ENCODE results near the gene NOC2L. TPM values are rescaled to one million over a fixed set of nuclear protein-coding genes. Genes with fewer than 3 reads are reported as not detected.

NOC2L gene
- total RNA-seq, 1 donor from 2014 or later = 33.2 TPM

DNA sequence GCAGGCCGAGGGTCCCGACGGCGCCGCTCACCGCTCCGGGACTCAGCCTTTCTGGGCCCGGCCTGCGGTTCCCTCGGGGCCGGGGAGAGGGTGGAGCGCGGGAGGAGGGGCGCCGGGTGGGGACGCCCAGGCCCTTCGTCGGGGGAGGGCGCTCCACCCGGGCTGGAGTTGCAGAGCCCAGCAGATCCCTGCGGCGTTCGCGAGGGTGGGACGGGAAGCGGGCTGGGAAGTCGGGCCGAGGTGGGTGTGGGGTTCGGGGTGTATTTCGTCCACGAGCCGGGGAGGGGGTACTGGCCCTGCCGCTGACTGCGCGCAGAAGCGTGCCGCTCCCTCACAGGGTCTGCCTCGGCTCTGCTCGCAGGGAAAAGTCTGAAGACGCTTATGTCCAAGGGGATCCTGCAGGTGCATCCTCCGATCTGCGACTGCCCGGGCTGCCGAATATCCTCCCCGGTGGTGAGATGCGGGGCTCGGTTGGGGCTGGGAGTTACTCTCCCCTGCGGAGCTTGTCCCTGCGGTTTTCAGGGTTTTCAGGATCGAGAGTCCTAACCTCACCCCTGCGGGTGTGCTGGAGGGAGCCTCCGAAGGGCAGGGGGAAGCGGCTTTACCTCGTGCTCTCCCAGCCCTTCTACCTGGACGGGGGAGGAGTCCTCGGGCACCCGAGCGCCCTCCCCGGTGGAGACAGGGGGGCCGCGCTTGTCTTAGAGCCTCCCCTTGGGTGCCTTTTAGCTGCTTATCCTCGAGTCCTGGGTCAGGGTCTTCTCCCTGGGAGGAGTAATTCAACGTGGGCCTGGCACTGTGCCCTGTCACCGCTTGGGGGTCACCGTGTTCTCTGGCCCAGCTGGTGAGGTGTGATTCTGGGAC lies 33.3 kb downstream of the NOC2L start:
- Histone ChIP-seq H3K27me3 (peaks cover 3% of the 10 kb centered on the region), H3K4me3 (peak overlapping the region; percentile 67 to 71), H3K9me3 (no peaks in the 10 kb centered on the region), H3K36me3 (no peaks in the 10 kb centered on the region), H3K4me1 (peaks cover 17 to 20% of the 10 kb centered on the region in 2 donors), H3K27ac (peak overlapping the region in 1 of 2 donors; percentile 79)
- TF ChIP-seq, protein P1, sequence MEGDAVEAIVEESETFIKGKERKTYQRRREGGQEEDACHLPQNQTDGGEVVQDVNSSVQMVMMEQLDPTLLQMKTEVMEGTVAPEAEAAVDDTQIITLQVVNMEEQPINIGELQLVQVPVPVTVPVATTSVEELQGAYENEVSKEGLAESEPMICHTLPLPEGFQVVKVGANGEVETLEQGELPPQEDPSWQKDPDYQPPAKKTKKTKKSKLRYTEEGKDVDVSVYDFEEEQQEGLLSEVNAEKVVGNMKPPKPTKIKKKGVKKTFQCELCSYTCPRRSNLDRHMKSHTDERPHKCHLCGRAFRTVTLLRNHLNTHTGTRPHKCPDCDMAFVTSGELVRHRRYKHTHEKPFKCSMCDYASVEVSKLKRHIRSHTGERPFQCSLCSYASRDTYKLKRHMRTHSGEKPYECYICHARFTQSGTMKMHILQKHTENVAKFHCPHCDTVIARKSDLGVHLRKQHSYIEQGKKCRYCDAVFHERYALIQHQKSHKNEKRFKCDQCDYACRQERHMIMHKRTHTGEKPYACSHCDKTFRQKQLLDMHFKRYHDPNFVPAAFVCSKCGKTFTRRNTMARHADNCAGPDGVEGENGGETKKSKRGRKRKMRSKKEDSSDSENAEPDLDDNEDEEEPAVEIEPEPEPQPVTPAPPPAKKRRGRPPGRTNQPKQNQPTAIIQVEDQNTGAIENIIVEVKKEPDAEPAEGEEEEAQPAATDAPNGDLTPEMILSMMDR (IDR thresholded peaks at IDR 0.05) = no peak
- intact Hi-C loops (cut with DNase I) = loop anchor here (1.0 kb wide), 1 partner anchor 15 kb away; no protein-coding TSS in a partner anchor
- no peak for DNase-seq (ENCODE audit: low spot score in 2 of 2)

DNA sequence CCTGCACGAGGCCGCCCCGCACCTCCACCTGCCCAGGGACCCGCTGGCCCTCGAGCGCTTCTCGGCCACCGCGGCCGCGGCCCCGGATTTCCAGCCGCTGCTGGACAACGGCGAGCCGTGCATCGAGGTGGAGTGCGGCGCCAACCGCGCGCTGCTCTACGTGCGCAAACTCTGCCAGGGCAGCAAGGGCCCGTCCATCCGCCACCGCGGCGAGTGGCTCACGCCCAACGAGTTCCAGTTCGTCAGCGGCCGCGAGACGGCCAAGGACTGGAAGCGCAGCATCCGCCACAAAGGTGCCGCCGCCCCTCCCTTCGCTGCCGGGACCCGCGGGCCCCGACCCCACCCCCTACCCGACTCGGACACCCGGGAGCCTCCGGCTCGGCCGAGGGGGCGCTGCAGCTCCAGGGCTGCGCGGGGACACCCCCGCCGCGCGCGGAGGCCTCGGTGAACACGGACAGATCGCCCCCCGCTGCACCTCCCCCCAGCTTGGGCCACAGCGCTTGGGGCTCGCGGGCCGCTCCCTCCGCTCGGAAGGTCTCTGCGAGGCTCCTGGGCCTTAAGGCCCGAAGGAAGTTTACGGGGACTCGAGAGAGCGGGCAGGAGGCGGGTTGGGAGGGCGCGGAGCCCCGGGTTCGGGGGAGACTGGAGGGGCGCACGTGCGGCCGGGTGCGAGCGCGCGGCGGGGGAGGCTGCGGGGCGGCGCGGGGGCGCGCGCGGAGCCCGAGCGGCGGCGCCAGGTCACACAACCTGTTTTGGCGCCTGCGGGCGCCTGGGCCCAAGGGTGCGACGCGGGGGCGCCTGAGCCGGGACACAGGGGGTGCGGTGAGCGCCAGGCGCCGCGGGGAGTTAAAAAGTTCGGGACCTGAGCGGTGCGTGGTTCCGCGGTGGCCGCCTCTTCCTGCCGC lies 34.1 kb downstream of the NOC2L start:
- H3K4me1 ChIP-seq = peaks cover 22 to 26% of the 10 kb centered on the region in 2 donors
- H3K27me3 ChIP-seq = peaks cover 3% of the 10 kb centered on the region
- no peaks in the 10 kb centered on the region for H3K36me3 ChIP-seq
- intact Hi-C loops (cut with DNase I) = loop anchor here (1.0 kb wide), 1 partner anchor 15 kb away; no protein-coding TSS in a partner anchor
- TF ChIP-seq, protein P1 (IDR thresholded peaks at IDR 0.05) = peak in 1 of 3 experiments; percentile 29
- no peak for DNase-seq (ENCODE audit: low spot score in 2 of 2)
- H3K4me3 ChIP-seq = peak overlapping the region; percentile 67 to 71
- no peaks in the 10 kb centered on the region for H3K9me3 ChIP-seq
- peak overlapping the region; percentile 12 to 79 for H3K27ac ChIP-seq

DNA sequence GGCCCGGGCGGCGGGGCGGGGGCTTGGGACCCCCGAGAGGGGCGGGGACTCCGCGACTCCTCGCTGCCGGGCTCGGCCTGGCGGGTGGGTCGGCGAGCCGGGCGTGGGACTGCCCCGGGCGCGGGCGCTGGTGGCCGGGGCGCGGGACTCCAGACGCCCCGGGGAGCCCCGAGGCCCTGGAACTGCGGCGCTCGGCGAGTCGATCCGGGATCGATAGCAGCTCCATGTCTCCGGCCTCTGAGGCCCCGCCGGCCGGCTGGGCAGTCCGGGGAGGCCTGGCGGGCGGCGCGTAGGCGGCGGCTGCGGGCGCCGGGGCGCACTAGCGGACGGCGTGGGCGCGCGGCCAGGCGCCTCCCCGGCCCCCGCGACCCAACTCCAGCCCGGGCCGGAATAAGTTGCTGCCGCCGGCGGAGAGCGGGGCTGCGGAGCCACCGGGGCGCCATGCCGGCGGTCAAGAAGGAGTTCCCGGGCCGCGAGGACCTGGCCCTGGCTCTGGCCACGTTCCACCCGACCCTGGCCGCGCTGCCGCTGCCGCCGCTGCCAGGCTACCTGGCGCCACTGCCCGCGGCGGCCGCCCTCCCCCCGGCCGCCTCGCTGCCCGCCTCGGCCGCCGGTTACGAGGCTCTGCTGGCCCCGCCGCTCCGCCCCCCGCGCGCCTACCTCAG lies 34.9 kb downstream of the NOC2L start:
- Histone ChIP-seq H3K27me3 (peaks cover 3% of the 10 kb centered on the region), H3K27ac (peak overlapping the region; percentile 12 to 79), H3K4me3 (peak overlapping the region; percentile 67 to 71), H3K4me1 (peaks cover 22 to 26% of the 10 kb centered on the region in 2 donors), H3K36me3 (no peaks in the 10 kb centered on the region), H3K9me3 (no peaks in the 10 kb centered on the region)
- DNase-seq (ENCODE audit: low spot score in 2 of 2) = no peak
- intact Hi-C loops (cut with DNase I) = loop anchor here (2.0 kb wide), 1 partner anchor 35 kb away; the partner anchor contains the start of gene NOC2L
- TF ChIP-seq, protein P1 (IDR thresholded peaks at IDR 0.05) = no peak

DNA sequence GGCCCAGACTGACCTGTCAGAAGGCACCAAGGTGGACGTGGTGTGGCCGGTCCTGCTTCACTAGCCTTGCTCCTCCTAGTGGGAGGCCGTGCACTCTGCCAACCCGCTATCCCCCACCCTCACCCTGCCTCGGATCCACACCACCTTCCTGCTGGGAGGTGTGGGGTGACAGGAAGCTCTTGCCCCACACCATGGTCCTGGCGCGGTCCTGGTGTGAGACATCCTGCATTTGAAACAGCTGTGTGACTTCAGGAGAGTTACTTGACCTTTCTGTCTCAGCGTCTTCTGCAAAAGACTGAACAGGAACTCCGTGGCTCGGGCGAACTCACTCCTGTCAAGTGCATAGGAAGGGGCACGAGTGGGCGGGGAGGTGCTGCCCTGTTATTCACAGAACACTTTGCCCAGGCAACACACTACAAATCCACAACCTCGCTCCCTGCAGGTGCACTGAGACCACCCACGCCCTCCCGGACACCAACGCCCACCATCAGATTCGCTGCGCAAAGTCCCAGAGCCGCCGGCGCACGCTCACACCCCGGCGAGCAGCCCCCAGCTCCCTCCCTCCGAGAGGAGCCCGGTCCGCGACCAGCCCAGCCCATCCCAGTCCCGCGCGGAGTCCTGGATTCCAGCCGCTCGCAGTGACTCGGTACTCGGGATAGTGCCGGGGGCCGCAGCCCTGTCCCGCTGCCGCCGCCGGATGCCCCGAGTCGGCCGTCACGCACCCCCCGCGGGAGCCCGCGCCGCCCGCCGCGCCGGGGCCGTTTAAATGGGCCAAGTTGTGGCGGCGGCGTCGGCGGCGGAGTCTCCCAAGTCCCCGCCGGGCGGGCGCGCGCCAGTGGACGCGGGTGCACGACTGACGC lies 35.7 kb downstream of the NOC2L start, which contains the start of gene SAMD11:
Gene SAMD11, plus strand, starts transcription at position 793 of the 860 bp plus-strand sequence. CDS start 509 bp downstream, outside the sequence.
- H3K9me3 ChIP-seq = no peaks in the 10 kb centered on the region
- H3K4me1 ChIP-seq = peaks cover 22 to 26% of the 10 kb centered on the region in 2 donors
- H3K27me3 ChIP-seq = peaks cover 3% of the 10 kb centered on the region
- peak within 1 kb of the TSS; percentile 12 to 79 for H3K27ac ChIP-seq
- peak; percentile 31 to 93 for DNase-seq (ENCODE audit: low spot score in 2 of 2)
- intact Hi-C loops (cut with DNase I) = loop anchor here (2.0 kb wide), 1 partner anchor 35 kb away; the partner anchor contains the start of gene NOC2L
- peak within 1 kb of the TSS; percentile 67 to 71 for H3K4me3 ChIP-seq
- H3K36me3 ChIP-seq = no peaks in the 10 kb centered on the region
- TF ChIP-seq, protein P1 (IDR thresholded peaks at IDR 0.05) = no peak
